ENCODE measurements around the gene C2CD2. TPM values are rescaled to one million over a fixed set of nuclear protein-coding genes. Genes with fewer than 3 reads are reported as not detected.

C2CD2 gene
- total RNA-seq, 4 donors from 2014 or later = 37.5 to 63.9 (median 51.6) TPM

DNA sequence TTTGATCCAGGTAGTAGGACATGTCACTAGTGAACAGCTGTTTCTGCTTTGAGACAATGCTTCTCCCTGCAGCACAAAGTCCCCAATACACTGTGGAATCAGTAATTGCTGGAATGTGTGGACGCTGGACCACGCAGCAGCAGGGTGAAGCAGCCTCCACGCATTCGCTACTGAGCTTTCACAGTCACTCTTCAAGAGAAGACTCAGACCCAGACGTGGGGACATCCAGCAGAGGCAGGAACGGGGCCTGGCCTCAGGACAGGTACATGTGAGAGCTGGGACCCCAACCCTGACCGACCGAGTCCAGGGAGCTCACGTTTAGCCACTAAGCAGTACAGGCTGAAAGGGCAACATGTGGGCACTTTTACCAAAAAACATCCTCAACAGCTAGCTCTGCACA lies 40.6 kb downstream of the C2CD2 start:
- no peaks in the 10 kb centered on the region for H3K9me3 ChIP-seq
- DNase-seq (ENCODE audit: low spot score in 2 of 2) = no peak
- H3K27me3 ChIP-seq = no peaks in the 10 kb centered on the region
- peaks cover 0 to 4% (median 0%) of the 10 kb centered on the region in 4 donors for H3K4me1 ChIP-seq
- TF ChIP-seq, protein P1, sequence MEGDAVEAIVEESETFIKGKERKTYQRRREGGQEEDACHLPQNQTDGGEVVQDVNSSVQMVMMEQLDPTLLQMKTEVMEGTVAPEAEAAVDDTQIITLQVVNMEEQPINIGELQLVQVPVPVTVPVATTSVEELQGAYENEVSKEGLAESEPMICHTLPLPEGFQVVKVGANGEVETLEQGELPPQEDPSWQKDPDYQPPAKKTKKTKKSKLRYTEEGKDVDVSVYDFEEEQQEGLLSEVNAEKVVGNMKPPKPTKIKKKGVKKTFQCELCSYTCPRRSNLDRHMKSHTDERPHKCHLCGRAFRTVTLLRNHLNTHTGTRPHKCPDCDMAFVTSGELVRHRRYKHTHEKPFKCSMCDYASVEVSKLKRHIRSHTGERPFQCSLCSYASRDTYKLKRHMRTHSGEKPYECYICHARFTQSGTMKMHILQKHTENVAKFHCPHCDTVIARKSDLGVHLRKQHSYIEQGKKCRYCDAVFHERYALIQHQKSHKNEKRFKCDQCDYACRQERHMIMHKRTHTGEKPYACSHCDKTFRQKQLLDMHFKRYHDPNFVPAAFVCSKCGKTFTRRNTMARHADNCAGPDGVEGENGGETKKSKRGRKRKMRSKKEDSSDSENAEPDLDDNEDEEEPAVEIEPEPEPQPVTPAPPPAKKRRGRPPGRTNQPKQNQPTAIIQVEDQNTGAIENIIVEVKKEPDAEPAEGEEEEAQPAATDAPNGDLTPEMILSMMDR (IDR thresholded peaks at IDR 0.05) = no peak
- TF ChIP-seq EP300 (IDR thresholded peaks at IDR 0.05) = no peak
- TF ChIP-seq POLR2A (IDR thresholded peaks at IDR 0.05) = no peak
- H3K36me3 ChIP-seq = peaks cover 3 to 92% (median 7%) of the 10 kb centered on the region in 3 donors
- no peak overlapping the region for H3K27ac ChIP-seq
- 92 to 94% methylated on average over 9 of the region's 9 CpGs for WGBS, 2 donors
- no peak overlapping the region for H3K4me3 ChIP-seq

DNA sequence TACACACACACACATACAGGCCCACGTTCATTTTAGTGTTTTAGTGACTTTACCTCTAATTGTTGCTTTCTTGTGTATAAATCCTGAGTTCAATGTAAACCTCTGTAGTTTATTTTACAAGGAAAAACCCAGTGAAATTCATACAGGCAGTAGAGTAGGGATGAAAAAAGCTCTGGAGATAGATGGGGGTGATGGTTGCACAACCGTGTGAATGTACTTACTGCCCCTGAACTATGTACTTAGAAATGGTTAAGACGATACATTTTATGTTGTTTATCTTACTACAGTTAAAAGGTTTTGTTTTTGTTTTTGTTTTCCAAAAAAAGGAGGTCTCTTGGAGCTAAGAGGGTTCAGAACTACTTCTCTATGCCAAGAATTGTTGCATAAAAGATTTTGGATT lies 45.0 kb downstream of the C2CD2 start:
- DNase-seq (ENCODE audit: low spot score in 2 of 2) = no peak
- peaks cover 0 to 5% (median 0%) of the 10 kb centered on the region in 4 donors for H3K4me1 ChIP-seq
- no peaks in the 10 kb centered on the region for H3K27me3 ChIP-seq
- no peak overlapping the region for H3K4me3 ChIP-seq
- no peaks in the 10 kb centered on the region for H3K9me3 ChIP-seq
- TF ChIP-seq, protein P1 (IDR thresholded peaks at IDR 0.05) = no peak
- no peak for TF ChIP-seq POLR2A (IDR thresholded peaks at IDR 0.05)
- no peak for TF ChIP-seq EP300 (IDR thresholded peaks at IDR 0.05)
- H3K36me3 ChIP-seq = peaks cover 0 to 92% (median 7%) of the 10 kb centered on the region in 3 donors
- no peak overlapping the region for H3K27ac ChIP-seq
- 49 to 66% methylated on average over 3 of the region's 3 CpGs for WGBS, 2 donors

DNA sequence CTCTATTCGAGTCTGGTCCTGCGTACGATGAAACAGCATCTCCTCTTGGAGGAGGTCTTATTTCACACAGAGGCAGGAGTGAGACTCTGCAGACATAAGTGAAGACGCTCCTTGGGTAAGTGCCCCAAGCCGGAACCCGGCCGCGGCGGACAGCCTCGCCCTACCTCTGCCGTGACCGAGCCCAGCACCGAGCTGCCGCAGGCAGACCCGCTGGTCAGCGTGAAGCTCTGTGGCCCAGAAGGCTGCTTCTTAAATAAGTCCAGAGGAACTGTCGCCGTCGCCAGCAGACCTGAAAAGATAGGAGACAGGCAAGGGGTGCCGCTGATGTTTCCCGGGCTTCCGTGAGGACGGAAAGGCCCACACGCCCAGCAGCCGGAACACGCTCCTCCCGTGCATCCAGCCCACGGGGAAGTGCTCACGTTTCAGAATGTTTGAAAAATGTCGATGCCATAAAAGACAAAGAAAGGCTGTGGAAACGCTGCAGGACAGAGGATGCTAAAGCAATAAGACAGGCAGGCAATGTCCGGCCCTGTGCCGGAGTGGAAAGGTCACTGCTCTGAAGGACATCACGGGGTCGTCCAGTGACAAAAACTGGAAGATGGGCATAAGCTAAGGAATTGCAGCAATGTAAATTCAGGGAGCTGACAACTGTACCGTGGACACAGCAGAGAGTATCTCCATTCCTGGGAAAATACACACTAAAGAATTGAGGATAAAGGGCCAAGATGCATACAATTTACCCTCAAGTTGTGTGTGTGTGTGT lies 46.1 kb downstream of the C2CD2 start:
- no peak for DNase-seq (ENCODE audit: low spot score in 2 of 2)
- WGBS, 2 donors = 85 to 88% methylated on average over 36 of the region's 36 CpGs
- Histone ChIP-seq H3K4me1 (peaks cover 0 to 5% (median 0%) of the 10 kb centered on the region in 4 donors), H3K9me3 (no peaks in the 10 kb centered on the region), H3K27me3 (no peaks in the 10 kb centered on the region), H3K36me3 (peaks cover 0 to 92% (median 7%) of the 10 kb centered on the region in 3 donors), H3K27ac (no peak overlapping the region), H3K4me3 (no peak overlapping the region)
- TF ChIP-seq, protein P1 (IDR thresholded peaks at IDR 0.05) = no peak
- TF ChIP-seq POLR2A (IDR thresholded peaks at IDR 0.05) = no peak
- TF ChIP-seq EP300 (IDR thresholded peaks at IDR 0.05) = no peak

DNA sequence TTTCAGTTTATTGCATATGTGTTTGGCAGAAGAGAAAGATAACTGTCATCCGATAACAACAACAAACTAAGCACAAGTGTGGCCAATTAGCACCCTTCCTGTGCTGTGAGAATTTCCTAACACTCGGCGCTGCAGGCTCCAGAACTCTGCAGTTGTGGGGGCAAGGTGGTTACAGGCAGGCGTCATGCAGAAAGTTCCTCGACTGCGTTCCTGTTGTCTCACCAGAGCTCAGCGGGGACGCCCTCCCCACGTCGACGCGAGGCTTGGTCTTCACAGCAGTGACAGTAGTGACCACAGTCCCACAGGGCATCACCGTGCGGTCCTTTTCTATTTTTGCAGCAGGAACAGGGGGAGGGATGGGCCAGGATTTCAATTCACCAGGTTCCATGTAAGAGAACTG lies 47.0 kb downstream of the C2CD2 start:
- Histone ChIP-seq H3K36me3 (peaks cover 0 to 94% (median 7%) of the 10 kb centered on the region in 3 donors), H3K27me3 (no peaks in the 10 kb centered on the region)

More for the DNA sequence above, 47.0 kb downstream of the C2CD2 start:
- Histone ChIP-seq H3K9me3 (no peaks in the 10 kb centered on the region), H3K4me3 (no peak overlapping the region), H3K27ac (no peak overlapping the region), H3K4me1 (peaks cover 0 to 5% (median 0%) of the 10 kb centered on the region in 4 donors)
- DNase-seq (ENCODE audit: low spot score in 2 of 2) = no peak
- WGBS, 2 donors = 88 to 93% methylated on average over 12 to 14 of the region's 14 CpGs
- TF ChIP-seq, protein P1 (IDR thresholded peaks at IDR 0.05) = no peak
- TF ChIP-seq EP300 (IDR thresholded peaks at IDR 0.05) = no peak
- no peak for TF ChIP-seq POLR2A (IDR thresholded peaks at IDR 0.05)

Data from tibial nerve (tissue), 4 donors.